Renal cortex interstitium (tissue), 11 donors: ENCODE measurements around the gene GPR6. TPM values are rescaled to one million over a fixed set of nuclear protein-coding genes. Genes with fewer than 3 reads are reported as not detected.

Experiments used
- DNase-seq, 11 donors: peaks; one replicate each; pipeline ENCODE4 v3.0.0-alpha.2; 2013; ENCODE audit warnings: low read depth in 9 of 11, low spot score in 4 of 11; ENCODE audit errors: extremely low read depth in 1 of 11
- polyA plus RNA-seq, 3 donors: library from polyadenylated mRNA; unstranded; fragments of 120-200 nt; gene quantifications; one replicate each; pipeline ENCODE4 v1.2.1, GENCODE V29; 2013; ENCODE audit not compliant: insufficient read length in 3 of 3

Gene GPR6
- polyA plus RNA-seq, 3 donors = not detected

GRCh38 chr6:109991201-109992101 lies 13.3 kb downstream of the GPR6 start:
- DNase-seq = no peak

DNA sequence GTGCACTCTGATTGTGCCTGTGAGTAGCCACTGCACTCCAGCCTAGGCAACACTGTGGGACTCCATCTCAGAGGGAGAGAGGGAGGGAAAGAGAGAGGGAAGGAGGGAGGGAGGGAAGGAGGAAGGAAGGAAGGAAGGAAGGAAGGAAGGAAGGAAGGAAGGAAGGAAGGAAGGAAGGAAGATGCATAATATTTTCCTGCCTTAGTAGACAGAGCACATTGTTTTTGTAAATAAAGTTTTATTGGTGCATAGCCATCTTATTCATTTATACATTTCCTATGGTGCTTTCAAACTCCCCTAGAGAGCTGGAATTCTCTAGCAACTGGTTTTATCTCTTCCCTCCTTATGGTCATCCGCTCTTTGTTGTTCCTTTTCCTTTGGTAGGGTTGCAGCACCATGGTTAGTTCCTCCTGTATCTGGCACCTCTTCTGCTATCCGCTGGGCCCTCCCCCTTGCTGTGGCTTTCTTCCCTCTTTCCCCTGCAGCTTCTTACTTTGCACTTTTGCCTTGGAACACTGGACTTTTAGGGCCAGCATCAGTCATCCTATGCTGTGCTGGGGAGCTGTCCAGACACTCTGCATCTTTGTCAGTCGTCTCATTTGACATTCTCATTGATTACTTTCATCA lies 20.2 kb downstream of the GPR6 start:
- no peak for DNase-seq

- no peak for DNase-seq
These were observed 21.6 kb downstream of the GPR6 start for GRCh38 chr6:109999740-110000139.

DNA sequence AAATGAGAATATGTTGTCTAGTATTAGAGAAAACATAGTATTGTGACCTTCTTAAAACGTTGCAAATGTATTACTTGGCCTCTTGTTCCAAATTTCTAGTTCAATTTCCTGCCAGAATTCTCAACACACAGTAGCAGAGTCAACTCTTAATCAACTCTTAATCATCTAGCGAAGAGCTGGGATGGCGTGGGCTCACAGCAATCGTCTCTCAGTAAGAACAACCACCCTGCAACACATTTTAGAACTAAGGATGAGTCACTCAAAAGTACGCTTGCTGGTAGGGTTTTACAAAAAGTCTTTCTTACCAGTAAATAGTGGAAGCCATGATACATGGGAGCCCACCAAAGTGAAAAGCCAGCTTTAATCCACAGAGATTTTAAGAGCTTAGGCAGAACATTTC lies 24.6 kb downstream of the GPR6 start:
- no peak for DNase-seq

- no peak for DNase-seq
These were observed 35.3 kb downstream of the GPR6 start for GRCh38 chr6:110013386-110013785.

DNA sequence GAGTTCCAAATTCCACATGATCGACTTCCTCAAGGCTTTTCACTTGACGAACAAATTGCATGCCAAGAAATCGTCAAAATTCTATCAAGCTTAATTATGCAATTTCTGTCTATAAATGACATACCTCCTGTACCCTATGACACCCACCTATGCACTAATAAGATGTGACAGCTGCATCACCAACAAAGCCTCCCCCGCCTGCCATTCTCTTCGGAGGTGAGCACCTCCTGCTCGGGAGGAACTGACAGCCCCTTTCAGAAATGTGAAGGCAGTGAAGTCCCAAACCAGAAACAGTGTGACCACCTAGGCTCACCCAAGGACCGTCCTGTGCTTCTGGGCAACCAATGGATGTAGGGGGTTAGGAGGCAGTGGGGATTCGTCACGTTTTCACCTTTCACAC lies 37.1 kb downstream of the GPR6 start:
- DNase-seq = no peak

GRCh38 chr6:110017306-110017705 lies 39.2 kb downstream of the GPR6 start:
- no peak for DNase-seq

- DNase-seq = no peak
These were observed 39.8 kb downstream of the GPR6 start for GRCh38 chr6:110017946-110018345.

- DNase-seq = no peak
These were observed 40.4 kb downstream of the GPR6 start for GRCh38 chr6:110018486-110018885.

GRCh38 chr6:110020888-110021287 lies 42.8 kb downstream of the GPR6 start:
- no peak for DNase-seq

GRCh38 chr6:110029144-110029543 lies 51.0 kb downstream of the GPR6 start:
- no peak for DNase-seq

Other genes starting within 250 kb of the GPR6 start
- 10 to 100 TPM; 39.4 to 65.9 (median 51.9) TPM for gene WASF1, start 201.4 kb downstream of the GPR6 start, polyA plus RNA-seq
- gene CDC40, start 202.1 kb downstream of the GPR6 start, polyA plus RNA-seq = 10 to 100 TPM; 29.0 to 39.9 (median 35.3) TPM